Ovary (tissue), 9 donors: ENCODE measurements around the gene OR2T11. TPM values are rescaled to one million over a fixed set of nuclear protein-coding genes. Genes with fewer than 3 reads are reported as not detected.
"Not testable (repeated sequence)": the region's sequence is repeated elsewhere in the genome, so short reads cannot be mapped to it uniquely, and the experiment has no call there.

ENCODE experiments used
- DNase-seq, 5 donors: peaks; one replicate each; pipeline ENCODE4 v3.0.0-alpha.2; 2019 to 2020
- H3K27ac ChIP-seq, 2 donors: fragments of 200-600 bp; one replicate each; pipeline versions ENCODE4 v1.5.1 to v1.8.0; 2019 to 2022
- H3K27me3 ChIP-seq: fragments of 200-600 bp; one replicate; pipeline ENCODE4 v1.8.0; 2022
- H3K36me3 ChIP-seq: fragments of 200-600 bp; sonication (generic); one replicate; pipeline ENCODE4 v1.5.1; 2019
- H3K4me1 ChIP-seq: one replicate; pipeline ENCODE4 v1.8.1; 2013; ENCODE audit warnings: mild to moderate bottlenecking, moderate library complexity; ENCODE audit not compliant: insufficient read depth
- H3K4me3 ChIP-seq: fragments of 200-600 bp; sonication (generic); one replicate; pipeline ENCODE4 v1.5.1; 2017
- H3K9me3 ChIP-seq, 2 donors: fragments of 200-600 bp in 1 of 2; sonication (generic) in 1 of 2; one replicate each; pipeline versions ENCODE4 v1.5.1 to v1.8.1; 2013 to 2019; ENCODE audit warnings: mild to moderate bottlenecking in 1 of 2, moderate library complexity in 1 of 2
- EP300 ChIP-seq: sonication (generic); formaldehyde crosslinking; IDR thresholded peaks from one replicate; pipeline ENCODE4 v1.6.1; 2017; ENCODE audit warnings: antibody characterized with exemption
- POLR2A ChIP-seq: fragments of 450-650 bp; IDR thresholded peaks from one replicate; pipeline ENCODE4 v1.6.1; 2017; ENCODE audit warnings: antibody characterized with exemption, mild to moderate bottlenecking, moderate library complexity
- WGBS, 3 donors: extraction: QIAGEN DNeasy Blood & Tissue Kit in 1 of 3; methylation state at CpG; one replicate each; pipeline versions ENCODE4 v1.1.5 to v1.1.7; 2013 to 2017; 5-methylcytosine and 5-hydroxymethylcytosine counted together
- intact Hi-C, 4 donors: fragments of 100-400 bp; cut with DNase I; formaldehyde crosslinking; loops; one replicate each; pipeline versions ENCODE4 v1.11.0 to v1.15.1; 2022 to 2023
- polyA plus RNA-seq, 2 donors: library from polyadenylated mRNA; stranded (reverse); fragments of 200-250 nt in 1 of 2; fragments of 350-450 nt in 1 of 2; fragmentation: Illumina TruSeq in 1 of 2; extraction: RNeasy Lipid Tissue Mini Kit (QIAGEN cat#74804) in 1 of 2; gene quantifications; one replicate each; pipeline ENCODE4 v1.2.3, GENCODE V29; 2013 to 2014
- total RNA-seq, 7 donors: library from RNA; depleted of rRNA in 2 of 7; stranded (reverse); fragments of >200 nt in 2 of 7; fragmentation: NEBNext Ultra II Directional in 3 of 7; extraction: Animal tissue kit (Norgen Biotek cat#: 25700) in 3 of 7; gene quantifications; one replicate each; pipeline versions ENCODE4 v1.1.0 to v1.2.4, GENCODE V29; 2016 to 2023
- TF ChIP-seq, protein P1 (sequence below), 3 donors: fragments of 450-650 bp in 2 of 3; fragments of 200-600 bp in 1 of 3; IDR thresholded peaks; one replicate each; pipeline versions ENCODE4 v1.5.1 to v1.8.0; 2016 to 2022; ENCODE audit warnings: antibody characterized with exemption in 3 of 3, mild to moderate bottlenecking in 1 of 3
- donor health status: DM: no; HTN: no; CAD: no; lungs with moderate emphysema.
- donor health status: DM: no; HTN: no; CAD: no.
- donor health status: Bipolar disorder and iron deficiency.
- donor health status: DM: yes; HTN: yes; CAD: no.
- donor health status: DM: no; HTN: no; CAD: no.
- donor health status: DM: yes; HTN: yes; CAD: no.

The OR2T11 gene
- total and polyA plus RNA-seq, 9 donors, result 0.11 TPM; not detected in 8

DNA sequence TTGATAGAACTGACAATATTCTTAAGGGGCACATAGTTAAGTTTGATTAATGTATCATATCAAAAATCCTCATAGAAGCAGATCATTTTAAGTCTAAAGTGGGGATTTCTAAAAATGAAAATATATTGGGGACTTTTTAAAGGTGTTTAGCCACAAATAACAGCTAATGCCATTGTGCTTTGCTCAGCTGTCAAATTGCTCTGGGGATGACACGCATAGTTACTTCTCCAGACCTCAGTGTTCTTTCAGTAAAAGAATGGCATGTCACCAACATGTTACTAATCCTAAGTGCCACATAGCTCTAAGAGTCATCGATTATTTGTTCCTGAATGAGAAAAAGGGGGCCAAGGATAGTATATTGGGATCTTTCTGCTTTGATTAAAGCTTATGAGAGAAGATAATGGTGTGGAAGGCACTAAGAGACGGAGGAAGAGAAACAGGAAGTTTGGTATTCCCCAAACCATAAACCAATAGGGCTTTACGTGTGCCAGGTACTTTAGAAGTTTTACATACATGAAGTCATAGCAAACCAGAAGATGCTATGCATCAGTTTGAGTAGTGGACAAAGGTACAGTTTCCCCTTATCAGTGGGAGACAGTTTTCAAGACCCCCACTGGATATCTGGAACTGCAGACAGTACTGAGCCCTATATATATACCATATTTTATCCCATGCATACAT is 8.2 kb upstream of the OR2T11 start:
- H3K9me3 ChIP-seq, H3K4me3 ChIP-seq, H3K27ac ChIP-seq, H3K27me3 ChIP-seq, H3K4me1 ChIP-seq, H3K36me3 ChIP-seq, DNase-seq: not testable (repeated sequence)
- no CpG with 5 or more reads among the region's 4 CpGs for whole genome bisulfite sequencing, 3 donors
- intact Hi-C loops, result loop anchor here in 2 of 4 donors (10.0 kb wide), 1 partner anchor 198 kb away; the partner anchor contains the start of gene OR2T2 (in 2 of the 2)

GRCh38 chr1:248641583-248641982 is 6.7 kb upstream of the OR2T11 start:
- H3K4me1 ChIP-seq, H3K36me3 ChIP-seq, H3K4me3 ChIP-seq, H3K27me3 ChIP-seq, H3K27ac ChIP-seq, H3K9me3 ChIP-seq, DNase-seq: not testable (repeated sequence)
- intact Hi-C loops, result loop anchor here in 2 of 4 donors (10.0 kb wide), 1 partner anchor 197 kb away; the partner anchor contains the start of gene OR2T2 (in 2 of the 2)
- WGBS, 3 donors, result 100% methylated on average over 4 of the region's 5 CpGs; no CpG with 5 or more reads in 2 of the 3 donors

DNA sequence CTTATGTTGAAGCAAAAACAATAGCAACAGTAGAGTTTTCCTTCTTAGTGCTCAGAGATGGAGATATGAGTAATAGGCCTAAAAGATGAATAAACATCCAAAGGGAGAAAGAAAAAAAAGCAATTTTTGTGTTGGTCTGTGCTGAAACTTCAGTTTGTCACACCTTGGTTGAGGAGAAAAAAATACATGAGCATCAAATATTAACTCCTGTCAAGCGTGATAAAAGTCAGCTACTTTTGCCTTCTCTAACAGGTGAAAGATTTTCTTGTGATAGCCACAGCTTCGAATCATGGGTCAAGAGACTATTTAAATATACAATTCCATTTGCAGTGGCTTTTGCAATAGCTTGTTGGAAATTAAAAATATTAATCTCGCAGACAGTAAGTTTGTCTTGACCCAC is 6.0 kb upstream of the OR2T11 start:
- intact Hi-C loops, result loop anchor here in 2 of 4 donors (10.0 kb wide), 1 partner anchor 196 kb away; the partner anchor contains the start of gene OR2T2 (in 2 of the 2)
- not testable (repeated sequence) for H3K9me3 ChIP-seq, DNase-seq, H3K4me1 ChIP-seq, H3K36me3 ChIP-seq, H3K27me3 ChIP-seq, H3K4me3 ChIP-seq, H3K27ac ChIP-seq
- no CpG with 5 or more reads among the region's 3 CpGs for WGBS, 3 donors

DNA sequence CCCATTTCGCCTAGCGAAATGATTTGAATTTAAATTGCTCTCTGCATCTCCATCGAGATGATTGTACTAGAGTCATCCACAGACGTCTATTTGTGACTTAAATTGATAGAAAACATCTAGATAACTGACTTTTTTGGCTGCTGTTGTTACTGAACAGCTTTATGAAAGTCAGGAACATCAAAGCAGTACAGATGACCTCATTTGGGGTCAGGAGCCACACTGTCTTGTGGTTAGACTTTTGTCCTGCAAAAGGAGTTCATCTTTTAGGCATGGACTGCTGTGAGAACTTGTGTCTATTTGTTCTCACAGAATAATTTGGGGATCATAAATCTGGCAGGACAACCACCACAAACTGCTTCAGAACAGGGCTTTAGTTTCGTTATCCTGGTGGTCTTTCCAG is 4.8 kb upstream of the OR2T11 start:
- not testable (repeated sequence) for DNase-seq, H3K27ac ChIP-seq, H3K4me1 ChIP-seq, H3K27me3 ChIP-seq, H3K4me3 ChIP-seq, H3K9me3 ChIP-seq, H3K36me3 ChIP-seq
- no CpG with 5 or more reads among the region's 5 CpGs for WGBS, 3 donors
- intact Hi-C loops, result loop anchor here in 2 of 4 donors (10.0 kb wide), 1 partner anchor 195 kb away; the partner anchor contains the start of gene OR2T2 (in 2 of the 2)

DNA sequence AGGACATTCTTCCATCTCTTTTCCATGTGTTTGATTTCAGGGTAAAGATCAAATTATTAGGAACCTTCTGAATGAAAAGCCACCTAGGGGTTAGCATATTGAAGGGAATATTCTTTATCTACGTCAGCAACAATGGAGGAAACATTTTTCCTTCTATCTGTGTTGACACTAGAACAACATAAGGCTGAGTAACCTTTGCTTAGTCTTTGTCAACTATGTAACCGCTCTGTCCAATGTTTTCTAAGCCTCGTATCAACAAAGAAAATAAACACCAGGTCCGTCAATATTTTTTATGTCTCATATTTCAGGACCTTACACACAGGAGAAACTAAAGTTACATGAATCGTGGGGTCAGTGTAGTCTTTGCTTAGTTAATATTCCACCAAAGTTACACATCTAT is 1.7 kb upstream of the OR2T11 start:
- intact Hi-C loops, H3K4me1 ChIP-seq, DNase-seq, H3K27ac ChIP-seq, H3K9me3 ChIP-seq, H3K27me3 ChIP-seq, H3K4me3 ChIP-seq, H3K36me3 ChIP-seq: not testable (repeated sequence)
- WGBS, 3 donors, result 20 to 52% methylated on average over 1 to 2 of the region's 5 CpGs; no CpG with 5 or more reads in 1 of the 3 donors

- Histone ChIP-seq H3K4me1 (no peaks in the 10 kb centered on the region), H3K27me3 (no peaks in the 10 kb centered on the region), H3K27ac (no peak overlapping the region), H3K4me3 (no peak overlapping the region), H3K9me3 (no peaks in the 10 kb centered on the region), H3K36me3 (no peaks in the 10 kb centered on the region)
- TF ChIP-seq POLR2A (no peak), EP300 (no peak)
- WGBS, 3 donors, result 73 to 78% (median 78%) methylated on average over 7 of the region's 7 CpGs
- no peak for DNase-seq
- intact Hi-C loops, result no loop called here
Observed at GRCh38 chr1:248631354-248632008, 3.4 kb downstream of the OR2T11 start.

DNA sequence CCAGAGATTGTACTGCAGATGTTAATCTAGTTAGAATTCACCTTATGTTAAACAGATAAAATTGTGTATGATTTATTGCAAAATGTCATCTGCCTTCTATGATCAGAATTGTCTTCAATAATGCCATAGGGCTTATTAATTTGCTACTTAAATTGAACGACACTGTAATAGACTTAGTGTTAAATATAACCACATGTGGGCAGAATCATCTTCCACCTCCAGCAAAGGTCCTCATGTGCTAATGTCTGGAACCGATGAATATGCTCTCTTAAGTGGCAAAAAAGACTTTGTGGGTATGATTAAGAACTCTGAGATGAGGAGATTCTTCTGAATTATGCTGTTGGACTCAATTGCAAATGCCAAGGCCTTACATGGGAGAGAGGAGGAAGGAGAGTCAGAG is 4.3 kb downstream of the OR2T11 start:
- intact Hi-C loops, result no loop called here
- no peak for DNase-seq
- Histone ChIP-seq H3K36me3 (no peaks in the 10 kb centered on the region), H3K27me3 (no peaks in the 10 kb centered on the region), H3K27ac (no peak overlapping the region), H3K4me1 (no peaks in the 10 kb centered on the region), H3K9me3 (no peaks in the 10 kb centered on the region), H3K4me3 (no peak overlapping the region)
- WGBS, 3 donors, result 65 to 69% (median 67%) methylated on average over 2 of the region's 2 CpGs
- TF ChIP-seq EP300, result no peak
- TF ChIP-seq, protein P1, sequence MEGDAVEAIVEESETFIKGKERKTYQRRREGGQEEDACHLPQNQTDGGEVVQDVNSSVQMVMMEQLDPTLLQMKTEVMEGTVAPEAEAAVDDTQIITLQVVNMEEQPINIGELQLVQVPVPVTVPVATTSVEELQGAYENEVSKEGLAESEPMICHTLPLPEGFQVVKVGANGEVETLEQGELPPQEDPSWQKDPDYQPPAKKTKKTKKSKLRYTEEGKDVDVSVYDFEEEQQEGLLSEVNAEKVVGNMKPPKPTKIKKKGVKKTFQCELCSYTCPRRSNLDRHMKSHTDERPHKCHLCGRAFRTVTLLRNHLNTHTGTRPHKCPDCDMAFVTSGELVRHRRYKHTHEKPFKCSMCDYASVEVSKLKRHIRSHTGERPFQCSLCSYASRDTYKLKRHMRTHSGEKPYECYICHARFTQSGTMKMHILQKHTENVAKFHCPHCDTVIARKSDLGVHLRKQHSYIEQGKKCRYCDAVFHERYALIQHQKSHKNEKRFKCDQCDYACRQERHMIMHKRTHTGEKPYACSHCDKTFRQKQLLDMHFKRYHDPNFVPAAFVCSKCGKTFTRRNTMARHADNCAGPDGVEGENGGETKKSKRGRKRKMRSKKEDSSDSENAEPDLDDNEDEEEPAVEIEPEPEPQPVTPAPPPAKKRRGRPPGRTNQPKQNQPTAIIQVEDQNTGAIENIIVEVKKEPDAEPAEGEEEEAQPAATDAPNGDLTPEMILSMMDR (IDR thresholded peaks at IDR 0.05), result no peak
- TF ChIP-seq POLR2A, result no peak
